Measurements from ENCODE around the gene LETM1.

Gene LETM1

GRCh38 chr4:1772853-1773538 lies 83.0 kb downstream of the LETM1 start:
- no peak overlapping the region for H3K4me3 ChIP-seq (ENCODE audit: low read length)
- H2AFZ ChIP-seq (ENCODE audit: low read depth, low read length) = no peak overlapping the region
- peaks cover 80% of the 10 kb centered on the region for H3K4me1 ChIP-seq (ENCODE audit: insufficient read depth, low read length)
- no peaks in the 10 kb centered on the region for H3K36me3 ChIP-seq (ENCODE audit: insufficient read depth, low read length)
- no peaks in the 10 kb centered on the region for H3K9me3 ChIP-seq (ENCODE audit: low read length)
- no peaks in the 10 kb centered on the region for H3K27me3 ChIP-seq (ENCODE audit: insufficient read depth, low read length)

GRCh38 chr4:1771555-1772305 lies 84.2 kb downstream of the LETM1 start:
- Histone ChIP-seq H3K27me3 (ENCODE audit: insufficient read depth, low read length) (no peaks in the 10 kb centered on the region), H3K9me3 (ENCODE audit: low read length) (no peaks in the 10 kb centered on the region), H3K4me1 (ENCODE audit: insufficient read depth, low read length) (peaks cover 71% of the 10 kb centered on the region), H3K4me3 (ENCODE audit: low read length) (no peak overlapping the region), H3K36me3 (ENCODE audit: insufficient read depth, low read length) (no peaks in the 10 kb centered on the region), H2AFZ (ENCODE audit: low read depth, low read length) (no peak overlapping the region)

- Histone ChIP-seq H2AFZ (ENCODE audit: low read depth, low read length) (no peak overlapping the region), H3K4me3 (ENCODE audit: low read length) (no peak overlapping the region), H3K9me3 (ENCODE audit: low read length) (no peaks in the 10 kb centered on the region), H3K36me3 (ENCODE audit: insufficient read depth, low read length) (no peaks in the 10 kb centered on the region), H3K27me3 (ENCODE audit: insufficient read depth, low read length) (no peaks in the 10 kb centered on the region), H3K4me1 (ENCODE audit: insufficient read depth, low read length) (peaks cover 71% of the 10 kb centered on the region)
These were observed 85.1 kb downstream of the LETM1 start for GRCh38 chr4:1770791-1771231.

- no peaks in the 10 kb centered on the region for H3K27me3 ChIP-seq (ENCODE audit: insufficient read depth, low read length)
- peaks cover 72% of the 10 kb centered on the region for H3K4me1 ChIP-seq (ENCODE audit: insufficient read depth, low read length)
- no peaks in the 10 kb centered on the region for H3K36me3 ChIP-seq (ENCODE audit: insufficient read depth, low read length)
- no peak overlapping the region for H2AFZ ChIP-seq (ENCODE audit: low read depth, low read length)
- no peak overlapping the region for H3K4me3 ChIP-seq (ENCODE audit: low read length)
- H3K9me3 ChIP-seq (ENCODE audit: low read length) = no peaks in the 10 kb centered on the region
These were observed 85.7 kb downstream of the LETM1 start for GRCh38 chr4:1770245-1770644.

DNA sequence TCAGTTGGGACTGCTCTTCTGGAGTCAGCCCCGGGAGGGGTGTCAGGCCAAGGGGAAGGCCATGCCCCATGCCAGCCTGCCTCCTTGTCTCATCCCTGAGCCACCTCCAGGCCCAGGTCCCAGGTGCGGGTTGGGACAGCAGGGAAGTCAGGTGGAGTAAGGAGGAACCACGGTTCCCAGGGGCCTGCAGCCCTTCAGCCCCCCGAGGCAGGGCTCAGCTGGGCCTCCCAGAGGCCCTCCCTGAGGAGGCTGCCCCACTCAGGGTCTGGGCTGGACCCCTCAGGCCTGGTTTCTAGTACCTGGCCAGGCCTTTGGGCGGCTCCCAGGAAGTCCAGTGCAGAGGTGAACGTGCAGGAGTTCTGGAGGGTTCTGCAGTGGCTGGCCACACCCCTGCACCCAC lies 86.3 kb downstream of the LETM1 start:
- Histone ChIP-seq H3K4me3 (ENCODE audit: low read length) (no peak overlapping the region), H3K9me3 (ENCODE audit: low read length) (no peaks in the 10 kb centered on the region), H3K27me3 (ENCODE audit: insufficient read depth, low read length) (no peaks in the 10 kb centered on the region), H3K4me1 (ENCODE audit: insufficient read depth, low read length) (peaks cover 73% of the 10 kb centered on the region), H2AFZ (ENCODE audit: low read depth, low read length) (no peak overlapping the region), H3K36me3 (ENCODE audit: insufficient read depth, low read length) (no peaks in the 10 kb centered on the region)

GRCh38 chr4:1768367-1769034 lies 87.5 kb downstream of the LETM1 start:
- Histone ChIP-seq H3K4me1 (ENCODE audit: insufficient read depth, low read length) (peaks cover 74% of the 10 kb centered on the region), H2AFZ (ENCODE audit: low read depth, low read length) (no peak overlapping the region), H3K27me3 (ENCODE audit: insufficient read depth, low read length) (no peaks in the 10 kb centered on the region), H3K9me3 (ENCODE audit: low read length) (no peaks in the 10 kb centered on the region), H3K36me3 (ENCODE audit: insufficient read depth, low read length) (no peaks in the 10 kb centered on the region), H3K4me3 (ENCODE audit: low read length) (peak overlapping the region; percentile 35)

GRCh38 chr4:1767770-1768366 lies 88.1 kb downstream of the LETM1 start:
- H3K9me3 ChIP-seq (ENCODE audit: low read length) = no peaks in the 10 kb centered on the region
- no peaks in the 10 kb centered on the region for H3K27me3 ChIP-seq (ENCODE audit: insufficient read depth, low read length)
- H3K4me3 ChIP-seq (ENCODE audit: low read length) = peak overlapping the region; percentile 35
- H3K36me3 ChIP-seq (ENCODE audit: insufficient read depth, low read length) = no peaks in the 10 kb centered on the region
- H2AFZ ChIP-seq (ENCODE audit: low read depth, low read length) = no peak overlapping the region
- H3K4me1 ChIP-seq (ENCODE audit: insufficient read depth, low read length) = peaks cover 70% of the 10 kb centered on the region

- peak overlapping the region; percentile 35 for H3K4me3 ChIP-seq (ENCODE audit: low read length)
- H3K9me3 ChIP-seq (ENCODE audit: low read length) = no peaks in the 10 kb centered on the region
- H3K27me3 ChIP-seq (ENCODE audit: insufficient read depth, low read length) = no peaks in the 10 kb centered on the region
- H3K4me1 ChIP-seq (ENCODE audit: insufficient read depth, low read length) = peaks cover 69% of the 10 kb centered on the region
- H2AFZ ChIP-seq (ENCODE audit: low read depth, low read length) = no peak overlapping the region
- no peaks in the 10 kb centered on the region for H3K36me3 ChIP-seq (ENCODE audit: insufficient read depth, low read length)
These were observed 88.7 kb downstream of the LETM1 start for GRCh38 chr4:1767061-1767769.

- no peaks in the 10 kb centered on the region for H3K27me3 ChIP-seq (ENCODE audit: insufficient read depth, low read length)
- H3K4me3 ChIP-seq (ENCODE audit: low read length) = peak overlapping the region; percentile 13
- no peak overlapping the region for H2AFZ ChIP-seq (ENCODE audit: low read depth, low read length)
- no peaks in the 10 kb centered on the region for H3K9me3 ChIP-seq (ENCODE audit: low read length)
- H3K4me1 ChIP-seq (ENCODE audit: insufficient read depth, low read length) = peaks cover 61% of the 10 kb centered on the region
- no peaks in the 10 kb centered on the region for H3K36me3 ChIP-seq (ENCODE audit: insufficient read depth, low read length)
These were observed 89.6 kb downstream of the LETM1 start for GRCh38 chr4:1766106-1767060.

DNA sequence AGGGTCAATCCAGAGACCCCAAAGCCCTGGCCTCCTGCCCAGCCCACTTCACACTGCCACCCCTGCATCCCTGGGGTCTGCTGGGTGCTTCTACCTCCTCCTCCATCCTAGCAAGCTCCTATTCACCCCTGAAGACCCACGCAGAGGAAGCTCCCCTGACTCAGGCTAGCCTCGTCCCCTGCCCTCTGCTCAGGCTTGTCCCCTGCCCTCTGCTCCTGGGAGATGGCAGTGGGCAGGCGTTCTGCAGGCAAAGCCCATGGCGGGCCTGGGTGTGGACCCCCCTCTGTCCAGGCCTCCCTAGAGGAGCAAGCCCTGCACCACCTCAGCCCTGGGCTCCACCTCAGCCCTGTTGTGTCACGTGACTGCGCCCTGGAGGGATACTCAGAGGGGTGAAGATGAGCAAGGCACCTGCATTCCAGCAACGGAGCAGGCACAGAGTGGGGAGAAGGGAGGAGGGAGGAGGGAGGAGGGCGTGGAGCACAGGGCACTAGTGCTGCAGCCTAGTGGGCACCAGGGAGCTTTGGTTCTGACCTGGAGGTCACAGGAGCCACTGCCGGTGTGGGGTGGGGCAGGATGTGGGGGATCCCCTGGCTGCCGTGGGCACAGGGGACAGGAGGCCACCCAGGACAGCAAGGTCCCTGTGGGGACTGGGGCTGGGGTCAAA lies 90.4 kb downstream of the LETM1 start:
- Histone ChIP-seq H3K36me3 (ENCODE audit: insufficient read depth, low read length) (no peaks in the 10 kb centered on the region), H2AFZ (ENCODE audit: low read depth, low read length) (no peak overlapping the region), H3K27me3 (ENCODE audit: insufficient read depth, low read length) (no peaks in the 10 kb centered on the region), H3K4me1 (ENCODE audit: insufficient read depth, low read length) (peaks cover 58% of the 10 kb centered on the region), H3K9me3 (ENCODE audit: low read length) (no peaks in the 10 kb centered on the region), H3K4me3 (ENCODE audit: low read length) (no peak overlapping the region)

- Histone ChIP-seq H3K4me3 (ENCODE audit: low read length) (no peak overlapping the region), H3K27me3 (ENCODE audit: insufficient read depth, low read length) (no peaks in the 10 kb centered on the region)
These were observed 91.3 kb downstream of the LETM1 start for GRCh38 chr4:1764670-1765069.

More at GRCh38 chr4:1764670-1765069, 91.3 kb downstream of the LETM1 start:
- no peaks in the 10 kb centered on the region for H3K36me3 ChIP-seq (ENCODE audit: insufficient read depth, low read length)
- peaks cover 61% of the 10 kb centered on the region for H3K4me1 ChIP-seq (ENCODE audit: insufficient read depth, low read length)
- H3K9me3 ChIP-seq (ENCODE audit: low read length) = no peaks in the 10 kb centered on the region
- no peak overlapping the region for H2AFZ ChIP-seq (ENCODE audit: low read depth, low read length)
